ENCODE results near the gene SYT7. TPM values are rescaled to one million over a fixed set of nuclear protein-coding genes. Genes with fewer than 3 reads are reported as not detected.

SYT7 gene
- 7.2 TPM for total RNA-seq

GRCh38 chr11:61581030-61581928, at the start of gene SYT7:
SYT7 (minus strand) TSS chr11:61581076; CDS start chr11:61580820, 256 bp downstream.

GRCh38 chr11:61507962-61508861, 72.7 kb downstream of the SYT7 start, which contains the start of gene LRRC10B:
LRRC10B (plus strand) TSS chr11:61508749; CDS start chr11:61508999, 250 bp downstream.

Small RNA genes lying within 50 kb of the gene (small RNA-seq; reads per million reads assigned to genes)
- not detected for gene MIR4488 (ENCODE audit: low replicate concordance)

Other genes starting within 250 kb of the SYT7 start
- gene DDB1, start 248.0 kb downstream of the SYT7 start, total RNA-seq: 230 TPM
- 38.4 TPM for gene TKFC, start 247.8 kb downstream of the SYT7 start, total RNA-seq
- gene CYB561A3, start 219.2 kb downstream of the SYT7 start, total RNA-seq: 25.2 TPM
- gene TMEM138, start 218.7 kb downstream of the SYT7 start, total RNA-seq: 29.3 TPM
- 18.4 TPM for gene TMEM216, start 188.5 kb downstream of the SYT7 start, total RNA-seq
- 48.2 TPM for gene CPSF7, start 151.1 kb downstream of the SYT7 start, total RNA-seq
- 26.8 TPM for gene SDHAF2, start 151.0 kb downstream of the SYT7 start, total RNA-seq
- 3.4 TPM for gene LRRC10B, start 72.3 kb downstream of the SYT7 start, total RNA-seq
- gene DAGLA, start 99.3 kb upstream of the SYT7 start, total RNA-seq: 3.6 TPM
- gene MYRF, start 171.6 kb upstream of the SYT7 start, total RNA-seq: 12.7 TPM
- gene TMEM258, start 211.5 kb upstream of the SYT7 start, total RNA-seq: 117 TPM
- 22.5 TPM for gene FEN1, start 211.8 kb upstream of the SYT7 start, total RNA-seq
- gene FADS1, start 235.9 kb upstream of the SYT7 start, total RNA-seq: 25.9 TPM
- 35.3 TPM for gene FADS2, start 247.2 kb upstream of the SYT7 start, total RNA-seq

Data from metanephros (tissue), 2 donors.